Mesodermal cell (in vitro differentiated cells): ENCODE measurements around the gene ANKRD16.
"Not testable (repeated sequence)": the region's sequence is repeated elsewhere in the genome, so short reads cannot be mapped to it uniquely, and the experiment has no call there.

Experiments used
- H3K27ac ChIP-seq: 2 replicates; pipeline ENCODE4 v1.7.0; 2013; ENCODE audit warnings: mild to moderate bottlenecking, low read depth, low read length, moderate library complexity; ENCODE audit not compliant: severe bottlenecking
- H3K36me3 ChIP-seq: 2 replicates; pipeline ENCODE4 v1.7.1; 2013; ENCODE audit warnings: mild to moderate bottlenecking, low read length, moderate library complexity; ENCODE audit not compliant: control insufficient read depth, insufficient read depth
- H3K4me1 ChIP-seq: one replicate; pipeline ENCODE4 v1.7.1; 2013; ENCODE audit warnings: mild to moderate bottlenecking, low read length; ENCODE audit not compliant: insufficient read depth, control insufficient read depth, poor library complexity, severe bottlenecking
- H3K4me3 ChIP-seq: 2 replicates; pipeline ENCODE4 v1.7.0; 2013; ENCODE audit warnings: low read length, control low read depth, mild to moderate bottlenecking; ENCODE audit not compliant: insufficient read depth, poor library complexity, severe bottlenecking; ENCODE audit errors: extremely low read depth
- H3K9me3 ChIP-seq: 2 replicates; pipeline ENCODE4 v1.7.1; 2013; ENCODE audit warnings: mild to moderate bottlenecking, low read length, moderate library complexity; ENCODE audit not compliant: control insufficient read depth
- WGBS, 2 experiments: methylation state at CpG; one replicate each; pipeline ENCODE4 v1.1.5; 2013; ENCODE audit warnings: missing lambda C conversion rate in 2 of 2; ENCODE audit not compliant: insufficient coverage in 2 of 2; 5-methylcytosine and 5-hydroxymethylcytosine counted together

The ANKRD16 gene

DNA sequence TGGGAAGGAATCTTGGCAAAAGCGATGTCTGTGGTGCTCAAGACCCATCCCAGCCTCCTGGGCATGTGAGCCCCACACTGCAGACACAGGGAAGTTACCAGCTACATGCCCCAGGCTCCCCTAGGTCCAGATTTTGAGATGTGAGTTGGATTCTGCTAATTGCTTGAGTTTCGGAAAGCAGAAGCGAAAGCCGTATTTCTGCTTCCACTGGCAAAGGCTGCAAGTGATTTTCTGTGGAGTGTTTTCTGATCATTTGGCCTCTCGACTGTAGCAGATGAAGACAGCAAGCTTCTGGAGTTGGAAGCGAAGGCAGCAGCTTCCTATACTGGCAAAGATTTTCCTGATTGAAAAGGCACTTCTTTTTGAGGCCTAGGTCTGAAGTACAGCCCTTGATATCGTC is 29.6 kb downstream of the ANKRD16 start:
- H3K4me1 ChIP-seq: peaks cover 6% of the 10 kb centered on the region
- H3K36me3 ChIP-seq: no peaks in the 10 kb centered on the region
- WGBS, 2 experiments: 92 to 96% methylated on average over 6 to 7 of the region's 7 CpGs
- no peak overlapping the region for H3K27ac ChIP-seq
- no peak overlapping the region for H3K4me3 ChIP-seq
- H3K9me3 ChIP-seq: no peaks in the 10 kb centered on the region

DNA sequence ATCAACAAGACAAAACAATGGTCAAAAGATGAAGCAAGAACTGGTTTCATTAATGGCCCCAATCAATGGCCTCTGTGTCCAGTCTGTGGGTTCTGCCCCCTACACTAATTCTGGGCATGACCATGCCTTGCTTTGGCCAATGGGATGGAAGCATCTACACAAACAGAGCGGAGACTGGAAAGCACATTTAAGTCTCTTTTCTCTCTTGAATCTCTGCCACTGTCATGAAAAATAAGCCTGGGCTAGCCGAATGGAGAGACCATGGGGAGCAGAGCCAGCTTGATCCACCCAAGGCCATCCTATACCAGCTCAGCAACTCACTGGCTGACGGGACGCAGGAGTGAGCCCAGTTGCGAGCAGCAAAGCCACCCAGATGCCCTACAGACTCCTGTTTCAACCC is 30.9 kb downstream of the ANKRD16 start:
- Histone ChIP-seq H3K27ac (no peak overlapping the region), H3K4me3 (no peak overlapping the region), H3K4me1 (peaks cover 6% of the 10 kb centered on the region), H3K36me3 (no peaks in the 10 kb centered on the region), H3K9me3 (no peaks in the 10 kb centered on the region)
- WGBS, 2 experiments: 91 to 92% methylated on average over 1 to 4 of the region's 5 CpGs

DNA sequence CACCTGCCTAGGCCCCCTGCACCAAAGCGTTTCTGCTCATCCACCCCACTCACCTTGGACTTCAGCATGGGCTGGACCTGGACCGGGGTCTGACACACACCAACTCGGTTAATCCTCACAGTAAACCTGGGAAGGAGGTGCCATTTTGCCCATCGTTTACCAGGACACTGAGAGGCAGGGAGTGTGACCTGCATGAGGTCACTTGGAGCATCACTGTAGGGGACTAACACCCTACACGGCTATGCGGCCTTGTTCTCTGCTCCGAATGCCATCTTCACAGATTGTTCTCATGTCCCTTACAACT is 33.0 kb downstream of the ANKRD16 start:
- Histone ChIP-seq H3K36me3 (no peaks in the 10 kb centered on the region), H3K4me1 (peaks cover 6% of the 10 kb centered on the region), H3K4me3 (no peak overlapping the region), H3K9me3 (no peaks in the 10 kb centered on the region), H3K27ac (no peak overlapping the region)
- whole genome bisulfite sequencing, 2 experiments: 89 to 90% methylated on average over 6 of the region's 7 CpGs

- 72 to 77% methylated on average over 18 of the region's 18 CpGs for WGBS, 2 experiments
- peaks cover under 1% of the 10 kb centered on the region for H3K4me1 ChIP-seq
- H3K27ac ChIP-seq: no peak overlapping the region
- H3K4me3 ChIP-seq: no peak overlapping the region
- H3K9me3 ChIP-seq: no peaks in the 10 kb centered on the region
- H3K36me3 ChIP-seq: no peaks in the 10 kb centered on the region
These were observed 33.6 kb downstream of the ANKRD16 start for GRCh38 chr10:5855979-5856700.

DNA sequence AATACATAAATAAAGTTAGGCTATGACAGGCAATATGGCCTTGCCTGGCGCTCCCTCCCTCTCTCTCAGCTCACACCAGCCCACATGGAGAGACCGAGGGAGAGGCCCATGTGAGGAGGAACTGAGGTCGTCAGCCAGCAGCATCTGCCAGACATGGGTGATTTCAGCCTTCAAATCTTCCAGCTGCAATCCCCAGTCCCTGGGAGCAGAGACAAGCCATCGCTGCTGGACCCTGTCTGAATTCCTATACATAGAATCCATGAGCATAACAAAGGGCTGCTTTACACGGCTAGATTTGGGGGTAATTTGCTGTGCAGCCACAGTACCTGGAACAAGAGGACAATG is 35.6 kb downstream of the ANKRD16 start:
- WGBS, 2 experiments: 72 to 89% methylated on average over 2 to 3 of the region's 5 CpGs
- no peak overlapping the region for H3K27ac ChIP-seq
- H3K4me1 ChIP-seq: no peaks in the 10 kb centered on the region
- no peaks in the 10 kb centered on the region for H3K9me3 ChIP-seq
- no peaks in the 10 kb centered on the region for H3K36me3 ChIP-seq
- no peak overlapping the region for H3K4me3 ChIP-seq

GRCh38 chr10:5846667-5847066 is 43.0 kb downstream of the ANKRD16 start:
- not testable (repeated sequence) for H3K9me3 ChIP-seq, H3K4me3 ChIP-seq, H3K4me1 ChIP-seq, H3K36me3 ChIP-seq
- H3K27ac ChIP-seq: peak overlapping the region; percentile 62
- WGBS, 2 experiments: 86 to 95% methylated on average over 2 to 3 of the region's 4 CpGs

DNA sequence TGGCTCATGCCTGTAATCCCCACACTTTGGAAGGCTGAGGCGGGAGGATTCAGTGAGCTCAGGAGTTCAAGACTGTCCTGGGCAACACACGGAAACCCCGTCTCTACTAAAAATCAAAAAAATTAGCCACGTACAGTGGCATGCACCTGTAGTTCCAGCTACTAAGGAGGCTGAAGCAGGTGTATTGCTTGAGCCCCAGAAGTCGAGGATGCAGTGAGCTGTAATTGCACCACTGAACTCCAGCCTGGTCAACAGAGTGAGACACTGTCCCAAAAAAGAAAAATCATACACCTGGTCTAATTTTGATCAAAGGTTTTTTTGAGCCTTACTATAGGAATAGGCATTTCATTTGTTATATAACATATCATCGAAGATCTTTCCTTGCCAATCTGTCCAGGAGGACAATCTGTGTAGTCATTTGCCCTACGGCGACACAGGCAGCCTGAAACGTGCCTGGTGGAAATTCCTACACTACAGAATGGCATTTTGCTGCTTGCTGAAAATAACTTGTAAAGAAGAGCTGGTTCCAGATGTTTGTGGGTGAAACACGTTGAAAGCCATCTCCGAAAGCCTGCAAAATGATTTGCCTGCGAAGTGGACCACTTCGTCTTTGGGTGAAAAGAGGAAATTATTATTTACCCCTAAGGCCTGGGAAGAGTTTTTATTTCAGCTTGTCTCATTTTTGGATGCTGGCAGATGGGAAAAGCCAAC is 45.2 kb downstream of the ANKRD16 start:
- 84 to 88% methylated on average over 12 to 13 of the region's 13 CpGs for WGBS, 2 experiments
- Histone ChIP-seq H3K36me3 (no peaks in the 10 kb centered on the region), H3K27ac (no peak overlapping the region), H3K4me1 (peaks cover 4% of the 10 kb centered on the region), H3K4me3 (no peak overlapping the region), H3K9me3 (no peaks in the 10 kb centered on the region)

- no peak overlapping the region for H3K27ac ChIP-seq
- no peaks in the 10 kb centered on the region for H3K36me3 ChIP-seq
- H3K4me3 ChIP-seq: no peak overlapping the region
- H3K9me3 ChIP-seq: no peaks in the 10 kb centered on the region
- peaks cover 4% of the 10 kb centered on the region for H3K4me1 ChIP-seq
- WGBS, 2 experiments: 86 to 98% methylated on average over 3 to 4 of the region's 4 CpGs
These were observed 45.9 kb downstream of the ANKRD16 start for GRCh38 chr10:5843686-5844344.

DNA sequence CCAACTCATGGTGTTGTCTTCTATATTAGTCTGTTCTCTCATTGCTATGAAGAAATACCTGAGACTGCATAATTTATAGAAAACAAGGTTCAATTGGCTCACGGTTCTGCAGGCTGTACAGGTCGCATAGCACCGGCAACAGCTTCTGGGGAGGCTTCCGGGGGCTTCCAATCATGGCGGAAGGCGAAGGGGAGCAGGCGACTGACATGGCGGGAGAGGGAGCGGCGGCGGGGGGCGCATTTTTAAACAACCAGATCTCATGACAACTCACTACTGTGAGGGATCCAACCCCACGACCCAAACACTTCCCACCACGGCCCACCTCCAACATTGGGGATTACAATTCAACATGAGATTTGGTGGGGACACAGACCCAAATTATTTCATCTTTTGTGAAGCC is 47.7 kb downstream of the ANKRD16 start:
- no peak overlapping the region for H3K27ac ChIP-seq
- WGBS, 2 experiments: 94 to 96% methylated on average over 11 of the region's 14 CpGs
- no peaks in the 10 kb centered on the region for H3K9me3 ChIP-seq
- H3K4me1 ChIP-seq: peaks cover 4% of the 10 kb centered on the region
- no peaks in the 10 kb centered on the region for H3K36me3 ChIP-seq
- H3K4me3 ChIP-seq: no peak overlapping the region

DNA sequence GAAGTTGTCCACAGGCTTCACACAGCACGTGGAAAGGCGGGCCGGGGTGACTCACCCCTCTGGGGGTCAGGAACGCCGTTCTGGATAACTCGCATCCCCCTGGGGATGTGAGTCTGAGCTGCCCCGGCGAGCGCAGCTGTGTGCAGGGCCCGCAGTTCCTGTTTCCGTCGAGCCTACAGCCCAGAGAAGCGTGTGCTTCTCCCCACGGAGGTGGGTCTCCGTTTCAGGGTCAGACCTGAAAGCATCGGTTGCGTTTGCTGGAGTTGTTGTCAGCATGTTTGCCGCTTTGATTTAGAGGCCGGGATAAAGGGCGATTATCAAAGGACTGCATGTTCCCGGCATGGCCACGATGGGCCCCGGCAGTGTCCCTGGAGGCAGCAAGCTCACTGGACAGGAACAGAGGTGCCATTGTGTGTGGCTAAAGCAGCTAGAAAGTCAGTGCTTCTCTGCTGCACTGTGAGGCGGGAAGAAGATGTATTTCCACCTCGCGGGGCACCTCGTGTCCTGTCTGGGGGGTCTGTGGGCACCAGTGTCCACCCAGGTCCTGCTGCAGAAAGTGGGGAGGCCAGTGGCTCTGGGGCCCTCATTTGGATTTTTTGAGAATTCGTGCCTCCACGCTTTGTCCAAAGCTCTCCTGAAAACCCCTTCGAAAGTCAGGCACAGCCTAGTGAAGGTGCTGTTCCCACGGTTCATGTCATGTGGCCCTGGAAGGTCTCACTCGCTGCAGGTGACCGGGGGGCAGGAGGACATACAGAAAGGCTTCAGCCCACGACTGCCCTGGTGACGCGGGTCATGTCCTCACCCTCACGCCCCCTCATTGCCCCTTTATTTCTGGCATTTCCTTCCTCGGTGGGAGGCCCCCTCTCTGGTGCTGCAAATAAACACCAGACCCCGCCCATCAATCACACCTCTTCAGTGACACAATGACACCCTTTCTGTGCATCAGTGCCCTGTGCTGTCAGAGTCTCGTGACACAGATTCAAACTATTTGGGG is 49.1 kb downstream of the ANKRD16 start:
- Histone ChIP-seq H3K36me3 (no peaks in the 10 kb centered on the region), H3K27ac (peak overlapping the region; percentile 71), H3K9me3 (no peaks in the 10 kb centered on the region), H3K4me3 (no peak overlapping the region), H3K4me1 (peaks cover 4% of the 10 kb centered on the region)
- 63 to 67% methylated on average over 38 to 39 of the region's 40 CpGs for WGBS, 2 experiments
